Activated T-cell treated with anti-CD3 and anti-CD28 coated beads, Interleukin-2, amount 50 U/mL, for 72 hours (primary cell): Measurements from ENCODE around the gene C16orf86. TPM values are rescaled to one million over a fixed set of nuclear protein-coding genes. Genes with fewer than 3 reads are reported as not detected.

Experiments used
- ATAC-seq, 2 donors: fragments of 150-1000 bp; cut with Tn5 transposase; replicated peaks in 1 of 2; 2 replicates each; pipeline ENCODE4 v1.10.0; 2021; ENCODE audit warnings: moderate library complexity in 2 of 2, mild to moderate bottlenecking in 1 of 2
- DNase-seq, 2 donors: peaks; one replicate each; pipeline ENCODE4 v3.0.0; 2021 to 2022; ENCODE audit warnings: mixed read lengths in 1 of 2
- H3K27ac Mint-ChIP-seq: one replicate; pipeline ENCODE4 v1.8.0; 2022; ENCODE audit warnings: mild to moderate bottlenecking, moderate library complexity, mixed read lengths
- H3K27me3 Mint-ChIP-seq: one replicate; pipeline ENCODE4 v1.8.0; 2022; ENCODE audit warnings: low read depth, mixed read lengths
- H3K36me3 Mint-ChIP-seq, 2 donors: one replicate each; pipeline ENCODE4 v1.8.0; 2022; ENCODE audit warnings: mixed read lengths in 2 of 2, mild to moderate bottlenecking in 1 of 2; ENCODE audit not compliant: insufficient read depth in 2 of 2
- H3K4me1 Mint-ChIP-seq: one replicate; pipeline ENCODE4 v1.8.0; 2022; ENCODE audit warnings: low read depth, mixed read lengths
- H3K4me3 Mint-ChIP-seq, 2 donors: one replicate each; pipeline ENCODE4 v1.8.0; 2022; ENCODE audit warnings: mild to moderate bottlenecking in 2 of 2, mixed read lengths in 2 of 2, moderate library complexity in 2 of 2
- H3K9me3 Mint-ChIP-seq, 2 donors: one replicate each; pipeline ENCODE4 v1.8.0; 2022; ENCODE audit warnings: mixed read lengths in 2 of 2
- total RNA-seq, 2 donors: library from RNA; stranded (reverse); gene quantifications; one replicate each; pipeline ENCODE4 v1.2.3, GENCODE V29; 2022

Gene C16orf86
- 1 to 10 TPM; 4.9 to 5.9 TPM for total RNA-seq

- DNase-seq (peak; percentile 86 to 88), ATAC-seq (peak; percentile 75 to 79)
- H3K27me3 Mint-ChIP-seq: no peaks in the 10 kb centered on the region
- H3K4me3 Mint-ChIP-seq: peak within 1 kb of the TSS; percentile 93 to 96
- peaks cover 0 to 1% of the 10 kb centered on the region in 2 donors for H3K36me3 Mint-ChIP-seq
- peaks cover 36% of the 10 kb centered on the region for H3K4me1 Mint-ChIP-seq
- no peaks in the 10 kb centered on the region for H3K9me3 Mint-ChIP-seq
- H3K27ac Mint-ChIP-seq: no peak within 1 kb of the TSS
Observed at GRCh38 chr16:67666559-67667452, at the start of gene C16orf86, which contains the start of gene ENKD1. Gene C16orf86 (plus strand): TSS chr16:67666814. CDS start chr16:67666971, 157 bp downstream. Gene ENKD1 (minus strand): TSS chr16:67666750. CDS start chr16:67666442, 308 bp downstream.

GRCh38 chr16:67628216-67628615 is 38.4 kb upstream of the C16orf86 start:
- ATAC-seq (no peak), DNase-seq (no peak)
- Mint-ChIP-seq H3K9me3 (no peaks in the 10 kb centered on the region), H3K27me3 (no peaks in the 10 kb centered on the region), H3K36me3 (peaks cover 6 to 21% of the 10 kb centered on the region in 2 donors), H3K4me3 (no peak overlapping the region), H3K4me1 (no peaks in the 10 kb centered on the region), H3K27ac (no peak overlapping the region)

- no peak overlapping the region for H3K4me3 Mint-ChIP-seq
- ATAC-seq: no peak
- H3K27me3 Mint-ChIP-seq: no peaks in the 10 kb centered on the region
- DNase-seq: no peak
- H3K27ac Mint-ChIP-seq: no peak overlapping the region
- H3K9me3 Mint-ChIP-seq: no peaks in the 10 kb centered on the region
- no peaks in the 10 kb centered on the region for H3K4me1 Mint-ChIP-seq
- peaks cover 8 to 12% of the 10 kb centered on the region in 2 donors for H3K36me3 Mint-ChIP-seq
Observed at GRCh38 chr16:67632415-67633172, 34.0 kb upstream of the C16orf86 start.

GRCh38 chr16:67636713-67637112 is 29.9 kb upstream of the C16orf86 start:
- no peaks in the 10 kb centered on the region for H3K9me3 Mint-ChIP-seq

GRCh38 chr16:67637625-67638024 is 29.0 kb upstream of the C16orf86 start:
- H3K27me3 Mint-ChIP-seq: no peaks in the 10 kb centered on the region
- no peak overlapping the region for H3K4me3 Mint-ChIP-seq
- H3K4me1 Mint-ChIP-seq: no peaks in the 10 kb centered on the region
- H3K36me3 Mint-ChIP-seq: peaks cover 4 to 9% of the 10 kb centered on the region in 2 donors
- no peaks in the 10 kb centered on the region for H3K9me3 Mint-ChIP-seq
- no peak for DNase-seq
- H3K27ac Mint-ChIP-seq: no peak overlapping the region
- no peak for ATAC-seq

More at GRCh38 chr16:67636713-67637112, 29.9 kb upstream of the C16orf86 start:
- Mint-ChIP-seq H3K4me1 (no peaks in the 10 kb centered on the region), H3K36me3 (peaks cover 4 to 9% of the 10 kb centered on the region in 2 donors), H3K27me3 (no peaks in the 10 kb centered on the region), H3K4me3 (no peak overlapping the region), H3K27ac (no peak overlapping the region)
- DNase-seq: no peak
- ATAC-seq: no peak

GRCh38 chr16:67641779-67642708 is 24.6 kb upstream of the C16orf86 start:
- ATAC-seq (no peak), DNase-seq (no peak)
- Mint-ChIP-seq H3K4me3 (no peak overlapping the region), H3K27me3 (no peaks in the 10 kb centered on the region), H3K36me3 (peaks cover 1 to 5% of the 10 kb centered on the region in 2 donors), H3K27ac (no peak overlapping the region), H3K9me3 (no peaks in the 10 kb centered on the region), H3K4me1 (peaks cover 18% of the 10 kb centered on the region)

- H3K9me3 Mint-ChIP-seq: no peaks in the 10 kb centered on the region
- ATAC-seq (no peak), DNase-seq (no peak)
- peaks cover 0 to 6% of the 10 kb centered on the region in 2 donors for H3K36me3 Mint-ChIP-seq
- peaks cover 20% of the 10 kb centered on the region for H3K4me1 Mint-ChIP-seq
- H3K4me3 Mint-ChIP-seq: peak overlapping the region; percentile 83 to 86
- H3K27me3 Mint-ChIP-seq: no peaks in the 10 kb centered on the region
- H3K27ac Mint-ChIP-seq: no peak overlapping the region
Observed at GRCh38 chr16:67644038-67644437, 22.6 kb upstream of the C16orf86 start.

GRCh38 chr16:67645397-67646121 is 21.1 kb upstream of the C16orf86 start:
- DNase-seq: peak in 1 of 2 donors; percentile 34
- peak overlapping the region; percentile 87 for H3K27ac Mint-ChIP-seq

GRCh38 chr16:67647111-67647651 is 19.4 kb upstream of the C16orf86 start:
- ATAC-seq (no peak), DNase-seq (no peak)
- Mint-ChIP-seq H3K4me1 (peaks cover 26% of the 10 kb centered on the region), H3K4me3 (peak overlapping the region in 1 of 2 donors; percentile 71), H3K27me3 (no peaks in the 10 kb centered on the region), H3K9me3 (no peaks in the 10 kb centered on the region), H3K27ac (no peak overlapping the region), H3K36me3 (peaks cover 1 to 12% of the 10 kb centered on the region in 2 donors)

More at GRCh38 chr16:67645397-67646121, 21.1 kb upstream of the C16orf86 start:
- no peaks in the 10 kb centered on the region for H3K27me3 Mint-ChIP-seq
- H3K4me3 Mint-ChIP-seq: peak overlapping the region; percentile 89 to 91
- peaks cover 26% of the 10 kb centered on the region for H3K4me1 Mint-ChIP-seq
- H3K36me3 Mint-ChIP-seq: peaks cover 0 to 10% of the 10 kb centered on the region in 2 donors
- H3K9me3 Mint-ChIP-seq: no peaks in the 10 kb centered on the region
- ATAC-seq: peak in 1 of 2 donors; percentile 1

- peaks cover 1 to 12% of the 10 kb centered on the region in 2 donors for H3K36me3 Mint-ChIP-seq
- H3K27ac Mint-ChIP-seq: no peak overlapping the region
- H3K27me3 Mint-ChIP-seq: no peaks in the 10 kb centered on the region
- peaks cover 26% of the 10 kb centered on the region for H3K4me1 Mint-ChIP-seq
- ATAC-seq (no peak), DNase-seq (no peak)
- H3K4me3 Mint-ChIP-seq: no peak overlapping the region
- no peaks in the 10 kb centered on the region for H3K9me3 Mint-ChIP-seq
Observed at GRCh38 chr16:67647681-67648080, 18.9 kb upstream of the C16orf86 start.

- DNase-seq: no peak
- peaks cover 1 to 12% of the 10 kb centered on the region in 2 donors for H3K36me3 Mint-ChIP-seq
- H3K4me3 Mint-ChIP-seq: no peak overlapping the region
- no peak for ATAC-seq
- peaks cover 26% of the 10 kb centered on the region for H3K4me1 Mint-ChIP-seq
- no peak overlapping the region for H3K27ac Mint-ChIP-seq
- no peaks in the 10 kb centered on the region for H3K9me3 Mint-ChIP-seq
- H3K27me3 Mint-ChIP-seq: no peaks in the 10 kb centered on the region
Observed at GRCh38 chr16:67648088-67648763, 18.4 kb upstream of the C16orf86 start.
